Stomach (tissue), 9 donors: Measurements from ENCODE around the gene KRTAP6-2. TPM values are rescaled to one million over a fixed set of nuclear protein-coding genes. Genes with fewer than 3 reads are reported as not detected.

Source experiments
- DNase-seq, 2 donors: peaks; one replicate each; pipeline versions ENCODE4 v3.0.0 to v3.0.0-alpha.2; 2013 to 2019
- H3K27ac ChIP-seq, 5 donors: fragments of 200-600 bp in 4 of 5; sonication (generic) in 4 of 5; one replicate each; pipeline ENCODE4 v1.5.1; 2013 to 2019; ENCODE audit warnings: mild to moderate bottlenecking in 1 of 5, moderate library complexity in 1 of 5
- H3K27me3 ChIP-seq, 3 donors: fragments of 200-600 bp; sonication (generic); one replicate each; pipeline ENCODE4 v1.5.1; 2017 to 2019; ENCODE audit warnings: mixed run types in 1 of 3
- H3K36me3 ChIP-seq, 4 donors: fragments of 200-600 bp; sonication (generic); 1 replicate in 3 of 4; 2 replicates in 1 of 4; pipeline ENCODE4 v1.5.1; 2016 to 2019
- H3K4me1 ChIP-seq, 4 donors: fragments of 200-600 bp; sonication (generic); one replicate each; pipeline ENCODE4 v1.5.1; 2016 to 2019
- H3K4me3 ChIP-seq, 4 donors: fragments of 200-600 bp; sonication (generic) in 3 of 4; one replicate each; pipeline ENCODE4 v1.5.1; 2016 to 2019; ENCODE audit warnings: mild to moderate bottlenecking in 1 of 4
- H3K9me3 ChIP-seq, 4 donors: fragments of 200-600 bp; sonication (generic); one replicate each; pipeline ENCODE4 v1.5.1; 2016 to 2019
- CTCF ChIP-seq, 7 experiments: fragments of 450-650 bp in 4 of 7; fragments of 200-600 bp in 3 of 7; sonication (generic) in 3 of 7; IDR thresholded peaks; one replicate each; pipeline ENCODE4 v1.5.1; 2016 to 2019; ENCODE audit warnings: antibody characterized with exemption in 7 of 7, control low read depth in 2 of 7, mild to moderate bottlenecking in 1 of 7
- EP300 ChIP-seq: sonication (generic); formaldehyde crosslinking; IDR thresholded peaks from one replicate; pipeline ENCODE4 v1.6.1; 2017; ENCODE audit warnings: antibody characterized with exemption
- POLR2A ChIP-seq, 4 donors: fragments of 450-650 bp; IDR thresholded peaks; one replicate each; pipeline ENCODE4 v1.6.1; 2016; ENCODE audit warnings: antibody characterized with exemption in 4 of 4, control low read depth in 2 of 4, mild to moderate bottlenecking in 1 of 4, moderate library complexity in 1 of 4
- POLR2AphosphoS5 ChIP-seq, 3 donors: sonication (generic); formaldehyde crosslinking; IDR thresholded peaks; one replicate each; pipeline ENCODE4 v1.6.1; 2016; ENCODE audit warnings: antibody characterized with exemption in 3 of 3
- WGBS, 5 donors: extraction: QIAGEN DNeasy Blood & Tissue Kit in 3 of 5; methylation state at CpG; one replicate each; pipeline versions ENCODE4 v1.1.5 to v1.1.7; 2013 to 2018; 5-methylcytosine and 5-hydroxymethylcytosine counted together
- intact Hi-C: fragments of 100-400 bp; cut with DNase I; formaldehyde crosslinking; loops from one replicate; pipeline ENCODE4 v1.15.1; 2023; ENCODE audit warnings: low total_unique reads
- polyA plus RNA-seq, 3 donors: library from polyadenylated mRNA; stranded (reverse); fragments of 200-250 nt; gene quantifications; one replicate each; pipeline ENCODE4 v1.2.3, GENCODE V29; 2013
- total RNA-seq, 5 donors: library from RNA; depleted of rRNA; stranded (reverse); fragments of >200 nt; gene quantifications; one replicate each; pipeline versions ENCODE4 v1.1.0 to v1.2.3, GENCODE V29; 2014 to 2016
- donor health status: healthy with polysubstance abuse.
- donor health status: Bipolar disorder and iron deficiency.
- donor health status: healthy.

The KRTAP6-2 gene
- total and polyA plus RNA-seq, 8 donors, result not detected

GRCh38 chr21:30623362-30623761, 24.7 kb upstream of the KRTAP6-2 start:
- H3K27me3 ChIP-seq, result no peaks in the 10 kb centered on the region
- intact Hi-C loops, result no loop called here
- 80 to 91% (median 87%) methylated on average over 3 of the region's 3 CpGs for WGBS, 5 donors
- no peaks in the 10 kb centered on the region for H3K36me3 ChIP-seq
- no peak overlapping the region for H3K4me3 ChIP-seq
- peaks cover 0 to 28% (median 12%) of the 10 kb centered on the region in 4 donors for H3K9me3 ChIP-seq
- no peak overlapping the region for H3K27ac ChIP-seq
- TF ChIP-seq POLR2AphosphoS5 (IDR thresholded peaks at IDR 0.05) (no peak), CTCF (IDR thresholded peaks at IDR 0.05) (no peak), EP300 (no peak), POLR2A (IDR thresholded peaks at IDR 0.05) (no peak)
- DNase-seq, result no peak
- no peaks in the 10 kb centered on the region for H3K4me1 ChIP-seq

DNA sequence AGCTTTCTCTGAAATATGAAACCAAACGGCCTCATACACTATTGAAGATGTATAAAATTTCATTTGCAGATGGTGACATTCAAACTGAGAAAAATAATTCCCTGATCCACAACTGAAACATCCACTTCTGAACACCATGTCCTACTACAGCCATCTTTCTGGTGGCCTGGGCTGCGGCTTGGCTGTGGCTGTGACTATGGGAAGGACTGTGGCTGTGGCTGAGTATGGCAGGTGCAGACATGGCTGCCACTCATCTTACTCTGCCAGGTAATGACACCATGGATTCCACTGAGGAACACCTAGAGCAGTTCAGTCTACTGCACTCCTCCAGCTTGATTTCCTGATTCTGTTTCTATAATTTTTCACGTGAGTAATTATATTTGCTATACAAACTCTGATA, 21.8 kb upstream of the KRTAP6-2 start, which contains the start of gene KRTAP20-4:
Gene KRTAP20-4 (plus strand): TSS at position 106 of the 400 bp plus-strand sequence.
- intact Hi-C loops, result no loop called here
- Histone ChIP-seq H3K36me3 (no peaks in the 10 kb centered on the region), H3K27me3 (no peaks in the 10 kb centered on the region), H3K9me3 (peaks cover 0 to 17% (median 11%) of the 10 kb centered on the region in 4 donors), H3K27ac (no peak within 1 kb of the TSS), H3K4me1 (no peaks in the 10 kb centered on the region), H3K4me3 (no peak within 1 kb of the TSS)
- TF ChIP-seq POLR2AphosphoS5 (IDR thresholded peaks at IDR 0.05) (no peak), CTCF (IDR thresholded peaks at IDR 0.05) (no peak), EP300 (no peak), POLR2A (IDR thresholded peaks at IDR 0.05) (no peak)
- DNase-seq, result no peak
- WGBS, 5 donors, result 74 to 89% (median 75%) methylated on average over 3 of the region's 3 CpGs

GRCh38 chr21:30620080-30620479, 21.4 kb upstream of the KRTAP6-2 start:
- Histone ChIP-seq H3K36me3 (no peaks in the 10 kb centered on the region), H3K27me3 (no peaks in the 10 kb centered on the region), H3K27ac (no peak overlapping the region), H3K4me3 (no peak overlapping the region), H3K9me3 (peaks cover 0 to 13% (median 7%) of the 10 kb centered on the region in 4 donors), H3K4me1 (no peaks in the 10 kb centered on the region)
- TF ChIP-seq POLR2AphosphoS5 (IDR thresholded peaks at IDR 0.05) (no peak), POLR2A (IDR thresholded peaks at IDR 0.05) (no peak), CTCF (IDR thresholded peaks at IDR 0.05) (no peak), EP300 (no peak)
- intact Hi-C loops, result no loop called here
- DNase-seq, result no peak

DNA sequence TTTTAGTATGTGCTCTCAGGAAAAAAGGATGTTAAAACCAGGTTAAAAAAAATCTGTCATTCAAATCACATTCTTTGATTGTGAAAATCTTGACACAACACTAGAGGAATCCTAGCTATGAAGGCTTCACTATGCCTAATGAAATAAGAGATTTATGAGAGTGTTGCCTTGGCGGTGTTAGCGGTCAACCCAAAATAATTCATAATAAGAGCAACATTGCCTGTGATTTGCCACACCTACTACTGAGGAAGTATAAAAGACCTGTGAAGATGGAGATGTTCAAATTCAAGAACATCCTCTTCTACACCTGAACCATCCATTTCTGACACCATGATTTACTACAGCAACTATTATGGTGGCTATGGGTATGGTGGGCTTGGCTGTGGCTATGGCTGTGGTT, 17.4 kb upstream of the KRTAP6-2 start, which contains the start of gene KRTAP20-1:
Gene KRTAP20-1 (plus strand): TSS at position 301 of the 400 bp plus-strand sequence. CDS start 30 bp downstream, at position 331.
- Histone ChIP-seq H3K4me1 (no peaks in the 10 kb centered on the region), H3K27ac (no peak within 1 kb of the TSS), H3K4me3 (no peak within 1 kb of the TSS), H3K27me3 (no peaks in the 10 kb centered on the region), H3K9me3 (peaks cover 0 to 13% (median 0%) of the 10 kb centered on the region in 4 donors), H3K36me3 (no peaks in the 10 kb centered on the region)
- 84 to 100% (median 94%) methylated on average over 2 of the region's 2 CpGs for WGBS, 5 donors
- TF ChIP-seq EP300 (no peak), POLR2AphosphoS5 (IDR thresholded peaks at IDR 0.05) (no peak), POLR2A (IDR thresholded peaks at IDR 0.05) (no peak), CTCF (IDR thresholded peaks at IDR 0.05) (no peak)
- intact Hi-C loops, result no loop called here
- DNase-seq, result no peak
